Breast epithelium (tissue), 4 donors: Measurements from ENCODE around the gene TNFRSF18. TPM values are rescaled to one million over a fixed set of nuclear protein-coding genes. Genes with fewer than 3 reads are reported as not detected.

Experiments
- DNase-seq, 2 donors: peaks; one replicate each; pipeline ENCODE4 v3.0.0-alpha.2; 2019; ENCODE audit warnings: low spot score in 2 of 2
- H3K27ac ChIP-seq, 2 donors: fragments of 200-600 bp; sonication (generic) in 1 of 2; one replicate each; pipeline ENCODE4 v1.5.1; 2016 to 2019; ENCODE audit warnings: mild to moderate bottlenecking in 1 of 2
- H3K27me3 ChIP-seq, 2 donors: fragments of 200-600 bp; sonication (generic) in 1 of 2; one replicate each; pipeline versions ENCODE4 v1.5.1 to v1.6.0; 2017 to 2019; ENCODE audit warnings: control low read depth in 1 of 2, mild to moderate bottlenecking in 1 of 2
- H3K36me3 ChIP-seq: fragments of 200-600 bp; one replicate; pipeline ENCODE4 v1.5.1; 2019
- H3K4me1 ChIP-seq, 2 donors: fragments of 200-600 bp; sonication (generic); one replicate each; pipeline ENCODE4 v1.5.1; 2016 to 2019; ENCODE audit warnings: control low read depth in 1 of 2
- H3K4me3 ChIP-seq, 3 donors: fragments of 200-600 bp; sonication (generic); 1 replicate in 2 of 3; 2 replicates in 1 of 3; pipeline ENCODE4 v1.5.1; 2016 to 2019; ENCODE audit warnings: mild to moderate bottlenecking in 3 of 3, moderate library complexity in 2 of 3
- H3K9me3 ChIP-seq, 2 donors: fragments of 200-600 bp; sonication (generic) in 1 of 2; one replicate each; pipeline ENCODE4 v1.5.1; 2016 to 2019; ENCODE audit warnings: control low read depth in 1 of 2
- POLR2A ChIP-seq: fragments of 450-650 bp; IDR thresholded peaks from one replicate; pipeline ENCODE4 v1.6.1; 2016; ENCODE audit warnings: antibody characterized with exemption, mild to moderate bottlenecking, moderate library complexity
- POLR2AphosphoS5 ChIP-seq, 3 donors: sonication (generic); formaldehyde crosslinking; IDR thresholded peaks; one replicate each; pipeline ENCODE4 v1.6.1; 2017; ENCODE audit warnings: antibody characterized with exemption in 3 of 3
- intact Hi-C: fragments of 100-400 bp; cut with DNase I; formaldehyde crosslinking; loops from one replicate; pipeline ENCODE4 v1.15.1; 2023; ENCODE audit warnings: low total_unique reads
- total RNA-seq, 3 donors: library from RNA; depleted of rRNA; stranded (reverse); fragments of >200 nt; gene quantifications; one replicate each; pipeline ENCODE4 v1.1.0, GENCODE V29; 2016
- TF ChIP-seq, protein P1 (sequence below), 3 donors: fragments of 450-650 bp; IDR thresholded peaks; one replicate each; pipeline ENCODE4 v1.5.1; 2016 to 2017; ENCODE audit warnings: antibody characterized with exemption in 3 of 3, mild to moderate bottlenecking in 3 of 3, moderate library complexity in 3 of 3

Gene TNFRSF18
- total RNA-seq, 3 donors from 2014 or later: 1.9 to 5.9 TPM; not detected in 1

DNA sequence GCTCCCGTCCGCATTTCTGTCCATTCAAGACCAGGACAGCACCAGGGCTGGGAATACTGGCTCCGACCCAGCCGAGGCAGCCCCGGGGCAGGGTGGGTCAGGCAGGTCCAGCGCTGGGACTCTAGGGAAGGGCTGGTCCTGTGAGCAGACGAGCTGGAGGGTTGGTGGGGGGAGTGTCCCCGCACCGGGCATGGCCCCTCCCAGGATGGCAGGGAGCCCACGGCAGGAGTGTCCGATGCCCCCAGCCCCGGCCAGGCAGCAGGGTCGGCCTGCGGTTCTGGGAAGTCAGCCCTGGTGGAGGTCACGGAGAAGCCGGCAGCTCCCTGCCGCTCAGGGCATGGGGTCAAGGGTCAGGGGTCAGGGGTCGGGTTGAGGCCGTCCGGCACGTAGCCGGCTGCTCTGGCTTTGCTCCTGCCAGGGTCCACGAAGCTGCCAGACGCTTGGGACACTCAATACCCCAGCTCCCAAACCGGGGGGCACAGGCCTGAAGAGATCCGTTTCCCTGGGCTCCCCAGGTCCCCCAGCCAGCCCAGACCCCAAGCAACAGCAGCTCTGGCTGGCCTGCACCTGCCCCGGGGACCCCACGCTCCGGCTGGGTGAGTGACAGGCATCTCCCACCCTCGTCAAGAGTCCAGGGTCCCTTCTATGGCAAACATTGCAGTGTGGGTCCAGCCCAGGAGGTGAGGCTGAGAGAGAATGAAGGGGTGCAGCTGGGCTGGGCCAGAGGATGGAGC lies 33.4 kb upstream of the TNFRSF18 start:
- Histone ChIP-seq H3K4me1 (peaks cover 0 to 14% of the 10 kb centered on the region in 2 donors), H3K9me3 (no peaks in the 10 kb centered on the region), H3K36me3 (no peaks in the 10 kb centered on the region), H3K4me3 (peak overlapping the region in 1 of 3 donors; percentile 33), H3K27me3 (peaks cover 7 to 17% of the 10 kb centered on the region in 2 donors), H3K27ac (no peak overlapping the region)
- no peak for TF ChIP-seq POLR2A
- TF ChIP-seq POLR2AphosphoS5 (IDR thresholded peaks at IDR 0.05): no peak
- TF ChIP-seq, protein P1, sequence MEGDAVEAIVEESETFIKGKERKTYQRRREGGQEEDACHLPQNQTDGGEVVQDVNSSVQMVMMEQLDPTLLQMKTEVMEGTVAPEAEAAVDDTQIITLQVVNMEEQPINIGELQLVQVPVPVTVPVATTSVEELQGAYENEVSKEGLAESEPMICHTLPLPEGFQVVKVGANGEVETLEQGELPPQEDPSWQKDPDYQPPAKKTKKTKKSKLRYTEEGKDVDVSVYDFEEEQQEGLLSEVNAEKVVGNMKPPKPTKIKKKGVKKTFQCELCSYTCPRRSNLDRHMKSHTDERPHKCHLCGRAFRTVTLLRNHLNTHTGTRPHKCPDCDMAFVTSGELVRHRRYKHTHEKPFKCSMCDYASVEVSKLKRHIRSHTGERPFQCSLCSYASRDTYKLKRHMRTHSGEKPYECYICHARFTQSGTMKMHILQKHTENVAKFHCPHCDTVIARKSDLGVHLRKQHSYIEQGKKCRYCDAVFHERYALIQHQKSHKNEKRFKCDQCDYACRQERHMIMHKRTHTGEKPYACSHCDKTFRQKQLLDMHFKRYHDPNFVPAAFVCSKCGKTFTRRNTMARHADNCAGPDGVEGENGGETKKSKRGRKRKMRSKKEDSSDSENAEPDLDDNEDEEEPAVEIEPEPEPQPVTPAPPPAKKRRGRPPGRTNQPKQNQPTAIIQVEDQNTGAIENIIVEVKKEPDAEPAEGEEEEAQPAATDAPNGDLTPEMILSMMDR (IDR thresholded peaks at IDR 0.05): no peak
- intact Hi-C loops: loop anchor here (10.0 kb wide), 1 partner anchor 115 kb away; no protein-coding TSS in a partner anchor
- DNase-seq: no peak

DNA sequence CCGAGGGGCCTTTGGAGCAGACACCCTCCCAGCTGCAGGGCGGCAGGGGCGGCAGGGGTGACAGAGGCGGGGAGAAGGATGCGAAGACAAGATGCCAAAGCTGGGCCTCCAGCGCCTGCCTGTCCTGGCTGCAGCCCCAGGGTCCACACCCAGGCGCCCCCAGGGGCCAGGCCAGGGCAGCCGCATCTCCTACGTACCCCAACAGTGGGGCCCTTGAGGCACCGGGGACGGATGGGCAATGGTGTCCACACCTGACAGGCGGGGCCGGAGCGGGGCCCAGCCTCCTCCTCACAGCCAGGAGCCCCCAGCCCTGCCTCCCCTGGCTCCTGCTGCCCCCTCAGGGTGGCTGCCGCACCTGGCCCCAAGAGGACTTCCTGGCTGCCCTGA lies 32.8 kb upstream of the TNFRSF18 start:
- H3K27me3 ChIP-seq: peaks cover 7 to 17% of the 10 kb centered on the region in 2 donors
- TF ChIP-seq POLR2A (no peak), POLR2AphosphoS5 (IDR thresholded peaks at IDR 0.05) (no peak)
- TF ChIP-seq, protein P1 (IDR thresholded peaks at IDR 0.05): no peak
- no peak overlapping the region for H3K27ac ChIP-seq
- intact Hi-C loops: loop anchor here (10.0 kb wide), 1 partner anchor 114 kb away; no protein-coding TSS in a partner anchor
- peaks cover 0 to 14% of the 10 kb centered on the region in 2 donors for H3K4me1 ChIP-seq
- H3K36me3 ChIP-seq: no peaks in the 10 kb centered on the region
- H3K4me3 ChIP-seq: peak overlapping the region in 1 of 3 donors; percentile 33
- no peak for DNase-seq
- H3K9me3 ChIP-seq: no peaks in the 10 kb centered on the region

DNA sequence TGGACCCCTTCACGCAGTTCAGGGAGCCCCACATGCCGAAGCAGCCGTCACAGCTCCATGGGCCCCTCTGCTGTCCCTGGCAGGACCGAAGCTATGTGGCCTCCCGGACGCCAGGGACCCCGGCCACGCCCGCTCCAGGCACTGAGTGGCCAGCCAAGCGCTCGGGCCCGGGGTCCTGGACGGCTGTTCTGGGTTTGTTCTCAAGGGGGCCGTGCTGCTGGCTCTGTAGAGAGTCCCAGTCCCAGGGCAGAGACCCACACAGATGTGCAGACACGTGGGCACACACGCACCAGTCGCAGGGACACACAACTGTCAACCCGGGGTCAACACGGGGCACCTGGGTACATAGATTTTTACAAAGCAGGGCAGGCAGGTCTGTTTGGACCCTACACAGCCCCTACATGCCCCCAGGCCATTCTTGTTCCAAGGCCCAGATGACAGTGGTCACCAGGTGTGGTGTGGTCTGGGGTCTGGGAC lies 32.3 kb upstream of the TNFRSF18 start:
- peak overlapping the region in 1 of 3 donors; percentile 51 for H3K4me3 ChIP-seq
- TF ChIP-seq POLR2AphosphoS5 (IDR thresholded peaks at IDR 0.05) (no peak), POLR2A (no peak)
- TF ChIP-seq, protein P1 (IDR thresholded peaks at IDR 0.05): no peak
- H3K36me3 ChIP-seq: no peaks in the 10 kb centered on the region
- H3K27me3 ChIP-seq: peaks cover 7 to 17% of the 10 kb centered on the region in 2 donors
- H3K27ac ChIP-seq: peak overlapping the region in 1 of 2 donors; percentile 66
- intact Hi-C loops: loop anchor here (10.0 kb wide), 1 partner anchor 114 kb away; no protein-coding TSS in a partner anchor
- H3K9me3 ChIP-seq: no peaks in the 10 kb centered on the region
- DNase-seq: no peak
- H3K4me1 ChIP-seq: peaks cover 0 to 14% of the 10 kb centered on the region in 2 donors

DNA sequence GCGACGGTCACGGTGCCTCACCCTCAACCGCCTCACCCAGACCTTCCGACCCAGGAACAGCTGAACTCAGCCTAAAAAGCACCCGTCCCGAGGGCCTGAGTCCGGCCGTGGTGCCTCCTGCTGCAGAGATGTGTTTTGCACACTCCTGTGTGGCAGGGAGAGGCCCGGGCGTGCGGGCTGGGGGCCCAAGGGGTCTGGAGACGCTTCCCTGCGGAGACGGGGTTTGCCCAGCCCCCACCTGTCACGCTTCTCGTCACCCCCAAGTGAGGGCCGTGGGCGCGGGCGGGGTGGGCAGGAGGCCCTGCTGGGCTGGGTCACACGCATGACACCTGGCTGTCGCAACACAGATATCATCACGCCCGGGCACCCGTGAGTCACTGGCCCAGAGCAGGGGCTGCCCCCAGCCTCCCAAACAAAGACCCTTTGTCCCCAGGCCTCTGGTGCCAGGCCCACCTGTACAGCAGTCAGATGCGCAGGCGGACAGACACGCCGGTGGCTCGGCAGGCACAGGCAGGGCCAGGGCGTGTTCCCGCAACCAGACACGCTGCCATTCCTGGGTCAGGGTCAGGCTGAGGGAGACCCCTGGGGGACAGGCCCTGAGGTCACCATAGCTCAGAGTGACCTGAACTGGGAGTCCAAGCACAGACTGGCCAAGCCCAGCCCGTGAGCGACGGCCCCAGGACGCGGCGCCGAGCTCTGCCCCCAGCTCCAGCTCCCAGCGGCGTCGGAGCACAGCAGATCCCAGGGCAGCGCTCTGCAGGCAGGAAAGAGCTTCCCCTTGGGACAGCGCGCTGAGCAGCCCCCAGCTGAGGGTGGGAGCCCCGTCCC lies 31.7 kb upstream of the TNFRSF18 start:
- Histone ChIP-seq H3K4me1 (peaks cover 0 to 14% of the 10 kb centered on the region in 2 donors), H3K36me3 (no peaks in the 10 kb centered on the region), H3K27me3 (peaks cover 7 to 17% of the 10 kb centered on the region in 2 donors), H3K27ac (peak overlapping the region; percentile 48 to 66), H3K9me3 (no peaks in the 10 kb centered on the region), H3K4me3 (peak overlapping the region in 2 of 3 donors; percentile 2 to 51)
- TF ChIP-seq POLR2AphosphoS5 (IDR thresholded peaks at IDR 0.05): no peak
- TF ChIP-seq, protein P1 (IDR thresholded peaks at IDR 0.05): no peak
- TF ChIP-seq POLR2A: no peak
- peak; percentile 61 to 68 for DNase-seq
- intact Hi-C loops: loop anchor here (10.0 kb wide), 1 partner anchor 113 kb away; no protein-coding TSS in a partner anchor
